Neural cell (in vitro differentiated cells): ENCODE data around the gene PHF21A. TPM values are rescaled to one million over a fixed set of nuclear protein-coding genes. Genes with fewer than 3 reads are reported as not detected.

Source experiments
- polyA plus RNA-seq: library from polyadenylated mRNA; depleted of rRNA; stranded (reverse); fragments of >200 nt; gene quantifications from 2 replicates; pipeline ENCODE4 v1.2.3, GENCODE V29; 2014

The PHF21A gene
- polyA plus RNA-seq, 1 donor from 2014 or later = 31.7 TPM

Other genes starting within 250 kb of the PHF21A start
- gene MAPK8IP1, start 235.8 kb downstream of the PHF21A start, polyA plus RNA-seq = 58.8 and 76.0 TPM in 2 replicates
- gene FREY1, start 214.2 kb downstream of the PHF21A start, polyA plus RNA-seq = not detected in 2 replicates
- 61.1 and 71.6 TPM in 2 replicates for gene PEX16, start 203.6 kb downstream of the PHF21A start, polyA plus RNA-seq
- gene LARGE2, start 198.8 kb downstream of the PHF21A start, polyA plus RNA-seq = not detected in 2 replicates
- not detected in 2 replicates for gene CREB3L1, start 156.2 kb upstream of the PHF21A start, polyA plus RNA-seq
- 55.7 and 91.0 TPM in 2 replicates for gene DGKZ, start 226.0 kb upstream of the PHF21A start, polyA plus RNA-seq